ENCODE data around the gene ZNF813.

GRCh38 chr19:53432088-53432661, 35.4 kb upstream of the ZNF813 start:
- TF ChIP-seq, protein P1, sequence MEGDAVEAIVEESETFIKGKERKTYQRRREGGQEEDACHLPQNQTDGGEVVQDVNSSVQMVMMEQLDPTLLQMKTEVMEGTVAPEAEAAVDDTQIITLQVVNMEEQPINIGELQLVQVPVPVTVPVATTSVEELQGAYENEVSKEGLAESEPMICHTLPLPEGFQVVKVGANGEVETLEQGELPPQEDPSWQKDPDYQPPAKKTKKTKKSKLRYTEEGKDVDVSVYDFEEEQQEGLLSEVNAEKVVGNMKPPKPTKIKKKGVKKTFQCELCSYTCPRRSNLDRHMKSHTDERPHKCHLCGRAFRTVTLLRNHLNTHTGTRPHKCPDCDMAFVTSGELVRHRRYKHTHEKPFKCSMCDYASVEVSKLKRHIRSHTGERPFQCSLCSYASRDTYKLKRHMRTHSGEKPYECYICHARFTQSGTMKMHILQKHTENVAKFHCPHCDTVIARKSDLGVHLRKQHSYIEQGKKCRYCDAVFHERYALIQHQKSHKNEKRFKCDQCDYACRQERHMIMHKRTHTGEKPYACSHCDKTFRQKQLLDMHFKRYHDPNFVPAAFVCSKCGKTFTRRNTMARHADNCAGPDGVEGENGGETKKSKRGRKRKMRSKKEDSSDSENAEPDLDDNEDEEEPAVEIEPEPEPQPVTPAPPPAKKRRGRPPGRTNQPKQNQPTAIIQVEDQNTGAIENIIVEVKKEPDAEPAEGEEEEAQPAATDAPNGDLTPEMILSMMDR (IDR thresholded peaks at IDR 0.05; ENCODE audit: low read length): no peak
- no peak for TF ChIP-seq EZH2 (optimal IDR thresholded peaks at IDR 0.05; ENCODE audit: low read depth, low read length)
- TF ChIP-seq EZH2phosphoT487 (IDR thresholded peaks at IDR 0.05; ENCODE audit: low read length): no peak

All from MM.1S (cell line).